Astrocyte (in vitro differentiated cells and primary cell): ENCODE results near the gene ISG20L2. TPM values are rescaled to one million over a fixed set of nuclear protein-coding genes. Genes with fewer than 3 reads are reported as not detected.

Experiments
- DNase-seq: peaks from one replicate; pipeline ENCODE4 v3.0.0-alpha.2; 2010; ENCODE audit warnings: low read depth
- FAIRE-seq: peaks from 2 replicates; lab custom pipeline; 2011; peaks lifted over from hg19 to GRCh38; lab: Jason Lieb, UNC
- H2AFZ ChIP-seq: 2 replicates; pipeline ENCODE4 v1.6.0; 2012; ENCODE audit warnings: low read depth, low read length, inconsistent platforms
- H3K27ac ChIP-seq: 2 replicates; pipeline ENCODE4 v1.5.1; 2011; ENCODE audit warnings: low read depth, low read length, inconsistent platforms
- H3K27me3 ChIP-seq: 2 replicates; pipeline ENCODE4 v1.6.0; 2011; ENCODE audit warnings: low read length, inconsistent platforms; ENCODE audit not compliant: insufficient read depth
- H3K36me3 ChIP-seq: 2 replicates; pipeline ENCODE4 v1.5.1; 2011; ENCODE audit warnings: low read length, inconsistent platforms; ENCODE audit not compliant: insufficient read depth
- H3K4me1 ChIP-seq: 2 replicates; pipeline ENCODE4 v1.5.1; 2011; ENCODE audit warnings: low read length, inconsistent platforms; ENCODE audit not compliant: insufficient read depth
- H3K4me2 ChIP-seq: 2 replicates; pipeline ENCODE4 v1.6.0; 2012; ENCODE audit warnings: low read length, inconsistent platforms
- H3K4me3 ChIP-seq: 2 replicates; pipeline ENCODE4 v1.5.1; 2011; ENCODE audit warnings: low read depth, mild to moderate bottlenecking, low read length, inconsistent platforms; ENCODE audit not compliant: insufficient read depth
- H3K79me2 ChIP-seq: 2 replicates; pipeline ENCODE4 v1.6.0; 2012; ENCODE audit warnings: mild to moderate bottlenecking, low read length, inconsistent platforms; ENCODE audit not compliant: insufficient read depth
- H3K9ac ChIP-seq: 2 replicates; pipeline ENCODE4 v1.6.0; 2012; ENCODE audit warnings: mild to moderate bottlenecking, low read length, inconsistent platforms
- H3K9me3 ChIP-seq: 2 replicates; pipeline ENCODE4 v1.5.1; 2012; ENCODE audit warnings: low read depth, mild to moderate bottlenecking, low read length, inconsistent platforms; ENCODE audit not compliant: insufficient read depth
- H4K20me1 ChIP-seq: 2 replicates; pipeline ENCODE4 v1.6.0; 2012; ENCODE audit warnings: low read length, inconsistent platforms; ENCODE audit not compliant: insufficient read depth
- H3K27ac Mint-ChIP-seq: one replicate; pipeline ENCODE4 v1.8.0; 2021; ENCODE audit warnings: mild to moderate bottlenecking, mixed read lengths; ENCODE audit not compliant: unreplicated experiment
- H3K27me3 Mint-ChIP-seq: one replicate; pipeline ENCODE4 v1.8.0; 2021; ENCODE audit warnings: low read depth, mixed read lengths; ENCODE audit not compliant: unreplicated experiment
- H3K36me3 Mint-ChIP-seq: one replicate; pipeline ENCODE4 v1.8.0; 2021; ENCODE audit warnings: low read depth, mixed read lengths; ENCODE audit not compliant: unreplicated experiment
- H3K4me1 Mint-ChIP-seq: one replicate; pipeline ENCODE4 v1.8.0; 2021; ENCODE audit warnings: low read depth, mixed read lengths; ENCODE audit not compliant: unreplicated experiment
- H3K4me3 Mint-ChIP-seq: one replicate; pipeline ENCODE4 v1.8.0; 2021; ENCODE audit warnings: mild to moderate bottlenecking, moderate library complexity, mixed read lengths; ENCODE audit not compliant: unreplicated experiment
- H3K9me3 Mint-ChIP-seq: one replicate; pipeline ENCODE4 v1.8.0; 2021; ENCODE audit warnings: mild to moderate bottlenecking, mixed read lengths; ENCODE audit not compliant: unreplicated experiment
- CTCF ChIP-seq: IDR thresholded peaks from 2 replicates; pipeline ENCODE4 v1.5.1; 2011; ENCODE audit warnings: low read depth, mild to moderate bottlenecking, inconsistent platforms, low read length, moderate library complexity; ENCODE audit not compliant: insufficient read depth
- EZH2 ChIP-seq: IDR thresholded peaks from 2 replicates; pipeline ENCODE4 v1.6.1; 2012; ENCODE audit warnings: mild to moderate bottlenecking, low read length, inconsistent platforms; ENCODE audit not compliant: insufficient read depth
- total RNA-seq: library from RNA; stranded (reverse); gene quantifications from 2 replicates; pipeline ENCODE4 v1.2.1, GENCODE V29; 2021

ISG20L2 gene
- total RNA-seq, 1 donor from 2014 or later = 33.4 TPM

GRCh38 chr1:156703336-156703735 lies 25.2 kb downstream of the ISG20L2 start:
- peaks cover 3% of the 10 kb centered on the region for H3K9me3 Mint-ChIP-seq
- H2AFZ ChIP-seq = no peak overlapping the region
- H3K4me1 Mint-ChIP-seq = peaks cover 35% of the 10 kb centered on the region
- peak overlapping the region; percentile 90 for H3K4me2 ChIP-seq
- H3K4me1 ChIP-seq = peaks cover 47% of the 10 kb centered on the region
- no peak for DNase-seq
- peak overlapping the region; percentile 88 for H3K4me3 Mint-ChIP-seq
- H3K27ac Mint-ChIP-seq = peak overlapping the region; percentile 5
- H3K36me3 ChIP-seq = no peaks in the 10 kb centered on the region
- H3K27me3 ChIP-seq = peaks cover 3% of the 10 kb centered on the region
- H3K4me3 ChIP-seq = no peak overlapping the region
- peaks cover 2% of the 10 kb centered on the region for H3K9me3 ChIP-seq
- peaks cover 21% of the 10 kb centered on the region for H3K36me3 Mint-ChIP-seq
- TF ChIP-seq EZH2 (no peak), CTCF (no peak)
- FAIRE-seq = no peak
- no peak overlapping the region for H3K27ac ChIP-seq
- H3K9ac ChIP-seq = no peak overlapping the region
- H3K79me2 ChIP-seq = no peaks in the 10 kb centered on the region
- H3K27me3 Mint-ChIP-seq = no peaks in the 10 kb centered on the region
- no peaks in the 10 kb centered on the region for H4K20me1 ChIP-seq

- FAIRE-seq (no peak), DNase-seq (no peak)
- TF ChIP-seq CTCF (no peak), EZH2 (no peak)
- Mint-ChIP-seq H3K36me3 (peaks cover 25% of the 10 kb centered on the region), H3K4me1 (peaks cover 22% of the 10 kb centered on the region), H3K27me3 (no peaks in the 10 kb centered on the region), H3K27ac (no peak overlapping the region), H3K4me3 (peak overlapping the region; percentile 31), H3K9me3 (peaks cover 3% of the 10 kb centered on the region)
- Histone ChIP-seq H3K9ac (no peak overlapping the region), H3K36me3 (no peaks in the 10 kb centered on the region), H3K4me1 (peaks cover 24% of the 10 kb centered on the region), H3K79me2 (no peaks in the 10 kb centered on the region), H3K4me3 (no peak overlapping the region), H3K27me3 (peaks cover 4% of the 10 kb centered on the region), H4K20me1 (no peaks in the 10 kb centered on the region), H3K27ac (no peak overlapping the region), H3K4me2 (no peak overlapping the region), H3K9me3 (peaks cover 2% of the 10 kb centered on the region), H2AFZ (no peak overlapping the region)
Measured at GRCh38 chr1:156700736-156701531, 27.6 kb downstream of the ISG20L2 start.

GRCh38 chr1:156698995-156699394 lies 29.6 kb downstream of the ISG20L2 start:
- Mint-ChIP-seq H3K9me3 (peaks cover 3% of the 10 kb centered on the region), H3K27me3 (no peaks in the 10 kb centered on the region), H3K27ac (no peak overlapping the region), H3K36me3 (peaks cover 25% of the 10 kb centered on the region), H3K4me3 (peak overlapping the region; percentile 27), H3K4me1 (peaks cover 23% of the 10 kb centered on the region)
- Histone ChIP-seq H2AFZ (no peak overlapping the region), H3K36me3 (no peaks in the 10 kb centered on the region), H3K79me2 (no peaks in the 10 kb centered on the region), H4K20me1 (no peaks in the 10 kb centered on the region), H3K4me3 (no peak overlapping the region), H3K4me2 (no peak overlapping the region), H3K9ac (no peak overlapping the region), H3K9me3 (peaks cover 2% of the 10 kb centered on the region), H3K27ac (no peak overlapping the region), H3K27me3 (peaks cover 2% of the 10 kb centered on the region), H3K4me1 (peaks cover 5% of the 10 kb centered on the region)
- TF ChIP-seq CTCF = no peak
- no peak for TF ChIP-seq EZH2
- no peak for DNase-seq
- no peak for FAIRE-seq
